Islet of Langerhans (tissue), 1 donor: ENCODE data around the gene KERA.
"Not testable (repeated sequence)": the region's sequence is repeated elsewhere in the genome, so short reads cannot be mapped to it uniquely, and the experiment has no call there.

Experiments
- FAIRE-seq: peaks from one replicate; lab custom pipeline; 2011; peaks lifted over from hg19 to GRCh38; lab: Jason Lieb, UNC

KERA gene

GRCh38 chr12:91057368-91058165 lies at the start of gene KERA:
TSS of gene KERA (minus strand) at chr12:91058024. CDS start at chr12:91056281, 1,743 bp downstream.
- no peak for FAIRE-seq

GRCh38 chr12:91106283-91106682 lies 48.5 kb upstream of the KERA start:
- FAIRE-seq, result no peak

- FAIRE-seq, result no peak
These were observed 48.0 kb upstream of the KERA start for GRCh38 chr12:91105807-91106206.

- FAIRE-seq, result no peak
These were observed 47.1 kb upstream of the KERA start for GRCh38 chr12:91104812-91105466.

DNA sequence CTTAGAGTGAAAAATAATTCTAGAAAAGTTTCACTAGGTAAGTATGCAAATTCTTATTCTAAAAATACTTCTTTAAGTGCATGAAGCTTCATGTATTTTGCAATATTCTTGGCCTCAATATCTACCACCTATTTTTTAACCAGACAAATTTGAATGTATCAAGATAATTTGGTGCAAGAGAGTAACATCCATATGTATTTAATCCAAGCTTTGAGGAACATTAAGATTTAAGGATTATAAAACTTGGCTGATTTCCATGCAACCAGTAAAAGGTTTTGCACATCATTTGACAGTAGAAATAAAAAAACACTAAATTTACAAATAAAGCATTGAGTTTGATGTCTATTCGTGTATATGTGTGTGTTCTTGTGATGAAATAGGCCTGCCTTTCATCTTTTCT lies 45.8 kb upstream of the KERA start:
- no peak for FAIRE-seq

- no peak for FAIRE-seq
These were observed 45.3 kb upstream of the KERA start for GRCh38 chr12:91103101-91103500.

GRCh38 chr12:91100906-91101305 lies 43.1 kb upstream of the KERA start:
- no peak for FAIRE-seq

DNA sequence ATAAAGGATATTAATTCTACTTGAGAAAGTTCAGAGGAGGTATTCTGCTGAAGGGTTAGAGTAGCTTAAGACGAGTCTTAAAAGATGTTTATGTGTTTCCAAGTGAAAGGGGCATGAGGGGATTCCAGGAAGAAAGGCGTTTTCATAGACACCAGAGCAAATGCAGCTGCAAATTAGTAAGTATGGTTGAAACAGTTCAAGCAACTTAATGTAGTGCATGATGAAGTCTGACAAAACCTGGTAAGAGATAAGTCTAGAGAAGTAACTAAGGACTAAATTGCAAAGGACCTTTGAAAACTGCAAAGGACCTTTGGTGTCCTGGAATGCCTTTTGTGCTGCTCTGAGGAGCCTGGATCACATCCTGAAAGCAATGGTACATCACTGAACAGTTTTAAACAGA lies 42.0 kb upstream of the KERA start:
- no peak for FAIRE-seq

- no peak for FAIRE-seq
These were observed 41.5 kb upstream of the KERA start for GRCh38 chr12:91099341-91099740.

- FAIRE-seq, result no peak
These were observed 41.1 kb upstream of the KERA start for GRCh38 chr12:91098941-91099340.

DNA sequence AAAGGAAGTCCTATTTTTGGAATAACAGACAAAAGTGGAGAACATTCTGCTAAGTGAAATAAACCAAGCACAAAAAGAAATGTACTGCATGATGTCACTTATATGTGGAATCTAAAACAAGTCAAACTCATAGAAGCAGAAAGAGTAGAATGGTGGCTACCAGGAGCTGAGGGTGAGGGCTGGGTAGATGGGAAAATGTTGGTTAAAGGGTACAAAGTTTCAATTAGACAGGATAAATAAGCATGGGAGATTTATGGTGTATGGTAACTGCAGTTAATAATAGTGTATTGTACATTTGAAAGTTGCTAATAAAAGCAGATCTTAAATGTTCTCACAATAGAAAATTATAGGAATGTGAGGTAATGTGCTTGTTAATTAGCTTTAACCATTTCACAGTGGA lies 40.6 kb upstream of the KERA start:
- no peak for FAIRE-seq

DNA sequence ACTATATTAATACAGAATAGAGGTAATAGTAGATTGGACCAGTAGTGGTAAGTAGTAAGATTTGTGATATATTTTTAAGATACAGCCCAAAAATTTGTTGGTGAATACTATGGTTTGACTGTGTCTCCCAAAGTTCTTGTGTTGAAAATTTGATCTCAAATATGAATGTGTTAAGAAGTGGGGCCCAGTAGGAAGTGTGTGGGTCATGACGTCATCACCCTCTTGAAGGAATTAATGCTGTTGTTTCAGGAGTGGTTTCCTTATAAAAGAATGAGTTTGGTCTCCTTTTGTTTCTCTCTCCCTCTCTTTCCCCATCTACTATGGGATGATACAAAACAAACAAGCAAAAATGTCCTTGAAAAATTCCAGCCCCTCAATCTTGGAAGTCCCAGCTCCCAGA lies 37.1 kb upstream of the KERA start:
- no peak for FAIRE-seq

DNA sequence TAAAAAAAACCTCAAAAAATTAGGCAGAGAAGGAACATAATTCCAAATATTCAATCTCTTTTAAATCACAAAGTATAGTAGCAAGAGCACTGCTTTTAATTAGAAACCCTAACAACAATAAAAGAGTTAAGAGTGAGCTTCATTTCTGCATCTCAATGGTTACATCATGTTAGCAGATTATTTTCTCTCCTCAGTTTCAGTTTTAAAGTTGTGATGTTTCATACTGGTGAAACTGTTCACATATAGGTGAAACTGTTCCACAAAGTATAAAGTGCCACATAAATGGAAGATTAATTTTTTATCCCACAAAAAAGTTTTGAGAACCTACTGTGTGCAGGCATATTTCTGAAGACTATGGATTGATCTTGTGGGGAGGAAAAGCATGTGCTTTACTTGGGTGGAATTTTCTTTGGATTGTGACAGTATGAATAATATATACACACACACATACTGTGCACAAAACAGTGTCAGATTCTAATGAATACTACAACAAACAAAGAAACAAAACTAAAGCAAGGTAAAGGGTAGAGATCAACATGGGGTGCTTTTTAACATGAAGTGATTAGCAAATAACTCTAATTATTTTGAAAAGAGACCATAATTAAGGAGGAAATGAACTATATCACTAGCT lies 36.3 kb upstream of the KERA start:
- no peak for FAIRE-seq

GRCh38 chr12:91093341-91093740 lies 35.5 kb upstream of the KERA start:
- FAIRE-seq, result no peak

DNA sequence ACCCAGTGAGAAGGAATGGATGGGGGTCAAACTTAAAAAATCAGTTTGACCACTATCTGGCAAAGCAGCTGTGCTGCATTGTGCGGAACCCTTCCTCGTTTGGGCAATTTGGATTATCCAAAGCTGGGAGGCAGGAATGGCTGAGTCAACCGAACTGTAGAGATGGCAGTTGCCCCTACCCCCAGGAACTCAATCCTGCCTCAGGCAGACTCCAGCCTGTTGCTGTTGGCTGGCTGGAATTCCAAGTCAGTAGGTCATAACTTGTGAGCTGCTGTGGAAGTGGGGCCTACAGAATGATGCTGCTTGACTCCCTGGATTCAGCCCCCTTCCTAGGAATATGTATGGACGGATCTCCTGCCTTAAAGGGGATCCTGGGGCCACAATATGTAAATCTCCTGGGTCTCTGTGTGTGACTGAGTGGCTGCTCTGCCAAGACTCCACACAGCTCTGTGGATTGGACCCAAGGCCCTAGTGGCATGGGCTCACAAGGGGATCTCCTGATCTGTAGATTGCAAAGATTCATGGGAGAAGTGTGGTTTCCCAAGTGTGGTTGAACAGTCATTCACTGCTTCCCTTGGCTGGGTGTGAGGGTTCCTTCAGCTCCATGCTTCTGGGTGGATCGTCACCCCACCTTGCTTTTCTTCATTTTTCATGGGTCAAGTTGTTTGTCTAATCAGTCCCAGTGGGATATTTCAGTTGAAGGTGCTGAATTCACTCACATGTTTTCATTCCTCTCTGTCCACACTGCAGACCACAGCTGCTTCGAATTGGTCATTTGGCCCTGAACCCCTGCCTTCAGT lies 34.3 kb upstream of the KERA start:
- FAIRE-seq, result no peak

GRCh38 chr12:91089953-91090352 lies 32.1 kb upstream of the KERA start:
- not testable (repeated sequence) for FAIRE-seq

DNA sequence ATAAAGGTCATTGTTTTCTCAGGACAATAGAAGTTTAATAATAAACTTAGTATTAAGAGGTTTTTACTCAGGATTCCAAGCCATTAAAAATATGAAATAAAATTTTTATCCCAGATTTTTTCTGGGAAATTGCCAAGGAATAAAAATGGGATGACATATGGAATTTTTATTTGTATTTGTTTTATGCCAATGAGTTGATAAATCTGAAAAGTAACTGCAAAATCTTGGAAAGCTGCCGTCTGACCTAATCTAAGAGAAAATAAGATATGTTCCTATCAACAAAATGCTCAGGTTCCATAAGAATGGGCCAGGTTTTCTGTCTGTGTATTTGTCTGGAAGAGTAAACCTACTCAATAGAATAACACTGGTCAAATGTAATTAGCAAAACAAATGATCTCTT lies 22.2 kb upstream of the KERA start:
- FAIRE-seq, result no peak

DNA sequence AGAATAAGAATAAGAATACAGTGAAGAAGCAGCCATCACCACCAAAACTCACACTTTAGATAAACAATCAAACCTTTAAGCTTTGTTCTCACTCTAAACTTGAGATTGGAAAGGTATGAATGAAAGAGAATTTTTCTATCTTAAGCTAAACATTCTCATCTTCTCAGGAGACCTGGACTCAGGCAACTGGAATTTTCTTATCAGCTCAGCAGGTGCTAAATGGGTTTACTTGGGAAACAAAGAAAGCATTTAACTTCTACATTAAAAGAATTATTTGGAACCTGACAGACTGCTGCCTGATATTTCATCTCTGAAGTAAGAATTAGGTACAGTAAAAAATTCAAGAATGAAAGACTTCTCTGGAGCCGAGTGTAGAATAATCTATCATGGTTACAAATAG lies 20.7 kb upstream of the KERA start:
- FAIRE-seq, result no peak

GRCh38 chr12:91077228-91077954 lies 19.6 kb upstream of the KERA start:
- FAIRE-seq, result no peak

- FAIRE-seq, result no peak
These were observed 17.0 kb upstream of the KERA start for GRCh38 chr12:91074851-91075250.

DNA sequence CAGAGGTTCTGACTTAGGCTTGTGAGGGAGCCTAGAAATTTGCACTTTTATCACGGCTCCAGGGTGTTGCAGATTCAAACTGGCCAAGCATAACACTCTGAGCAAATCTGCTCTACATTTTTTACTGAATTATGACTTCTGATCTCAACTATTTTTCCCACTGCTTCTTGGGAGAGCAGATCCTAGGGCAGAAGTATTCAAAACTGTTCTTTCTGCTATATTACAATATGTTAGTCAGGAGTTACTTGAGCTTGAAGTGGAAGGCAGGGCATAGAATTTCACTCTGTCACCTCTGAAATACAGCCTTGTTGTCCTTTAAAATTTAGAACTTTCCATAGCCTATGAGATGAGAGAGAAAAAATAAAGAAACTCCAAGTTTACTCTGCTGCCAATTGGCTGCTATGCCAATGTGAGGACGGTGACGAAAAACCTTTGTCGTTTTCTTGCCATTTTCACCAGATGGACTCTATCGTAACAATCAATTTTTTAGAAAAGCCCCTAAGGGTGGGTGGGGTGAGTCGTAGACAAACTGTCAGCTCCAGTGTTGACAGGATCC lies 16.4 kb upstream of the KERA start:
- no peak for FAIRE-seq

- no peak for FAIRE-seq
These were observed 15.6 kb upstream of the KERA start for GRCh38 chr12:91073426-91073825.
